ENCODE results near the gene TSPAN17.

TSPAN17 gene

GRCh38 chr5:176658007-176658599 lies 10.8 kb downstream of the TSPAN17 start:
- TF ChIP-seq POLR2AphosphoS5 (IDR thresholded peaks at IDR 0.05; ENCODE audit: low read depth, low read length) (no peak), SIN3A (IDR thresholded peaks at IDR 0.05; ENCODE audit: borderline replicate concordance, insufficient read depth, low read length) (no peak), FOXP2 (optimal IDR thresholded peaks at IDR 0.05; ENCODE audit: borderline replicate concordance, extremely low read depth, extremely low read length, insufficient read depth) (no peak), TAF1 (IDR thresholded peaks at IDR 0.05; ENCODE audit: borderline replicate concordance, insufficient read depth, low read length) (no peak)
- TF ChIP-seq, protein P1, sequence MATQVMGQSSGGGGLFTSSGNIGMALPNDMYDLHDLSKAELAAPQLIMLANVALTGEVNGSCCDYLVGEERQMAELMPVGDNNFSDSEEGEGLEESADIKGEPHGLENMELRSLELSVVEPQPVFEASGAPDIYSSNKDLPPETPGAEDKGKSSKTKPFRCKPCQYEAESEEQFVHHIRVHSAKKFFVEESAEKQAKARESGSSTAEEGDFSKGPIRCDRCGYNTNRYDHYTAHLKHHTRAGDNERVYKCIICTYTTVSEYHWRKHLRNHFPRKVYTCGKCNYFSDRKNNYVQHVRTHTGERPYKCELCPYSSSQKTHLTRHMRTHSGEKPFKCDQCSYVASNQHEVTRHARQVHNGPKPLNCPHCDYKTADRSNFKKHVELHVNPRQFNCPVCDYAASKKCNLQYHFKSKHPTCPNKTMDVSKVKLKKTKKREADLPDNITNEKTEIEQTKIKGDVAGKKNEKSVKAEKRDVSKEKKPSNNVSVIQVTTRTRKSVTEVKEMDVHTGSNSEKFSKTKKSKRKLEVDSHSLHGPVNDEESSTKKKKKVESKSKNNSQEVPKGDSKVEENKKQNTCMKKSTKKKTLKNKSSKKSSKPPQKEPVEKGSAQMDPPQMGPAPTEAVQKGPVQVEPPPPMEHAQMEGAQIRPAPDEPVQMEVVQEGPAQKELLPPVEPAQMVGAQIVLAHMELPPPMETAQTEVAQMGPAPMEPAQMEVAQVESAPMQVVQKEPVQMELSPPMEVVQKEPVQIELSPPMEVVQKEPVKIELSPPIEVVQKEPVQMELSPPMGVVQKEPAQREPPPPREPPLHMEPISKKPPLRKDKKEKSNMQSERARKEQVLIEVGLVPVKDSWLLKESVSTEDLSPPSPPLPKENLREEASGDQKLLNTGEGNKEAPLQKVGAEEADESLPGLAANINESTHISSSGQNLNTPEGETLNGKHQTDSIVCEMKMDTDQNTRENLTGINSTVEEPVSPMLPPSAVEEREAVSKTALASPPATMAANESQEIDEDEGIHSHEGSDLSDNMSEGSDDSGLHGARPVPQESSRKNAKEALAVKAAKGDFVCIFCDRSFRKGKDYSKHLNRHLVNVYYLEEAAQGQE (IDR thresholded peaks at IDR 0.05; ENCODE audit: insufficient read depth in 1 of 2, low read depth in 2 of 2, low read length in 2 of 2) = no peak

DNA sequence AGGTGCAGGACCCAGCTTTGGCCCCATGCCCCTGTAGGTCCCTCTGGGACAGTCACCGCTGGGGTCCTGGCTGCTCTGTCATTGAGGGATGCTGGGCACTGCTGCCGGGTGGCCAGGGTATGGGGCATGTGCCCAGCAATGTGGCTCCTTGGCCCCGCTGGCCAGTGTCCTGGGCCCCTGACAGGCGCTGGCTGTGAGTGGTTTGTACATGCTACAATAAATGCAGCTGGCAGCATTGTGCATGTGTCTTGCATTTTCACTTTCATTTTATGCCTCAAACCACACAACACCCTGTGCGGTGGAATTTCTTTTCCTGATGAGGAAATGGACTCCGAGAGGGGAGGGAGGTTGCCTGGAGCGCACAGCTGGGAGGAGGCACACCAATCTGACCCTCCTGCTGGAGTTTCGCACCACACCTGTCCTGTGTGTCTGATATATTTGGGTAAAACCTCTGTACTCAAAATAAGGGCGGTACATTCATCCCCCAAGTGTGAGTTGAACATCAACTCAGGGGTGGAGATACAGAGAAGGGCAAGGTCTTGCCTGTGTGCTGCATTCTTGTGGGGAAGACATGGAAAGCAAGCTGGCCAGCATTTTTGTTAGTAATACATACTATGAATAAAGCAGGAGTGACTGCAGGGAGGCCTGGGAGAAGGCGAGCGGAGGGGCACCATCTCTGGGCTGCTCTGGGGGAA lies 11.7 kb downstream of the TSPAN17 start:
- TF ChIP-seq POLR2AphosphoS5 (IDR thresholded peaks at IDR 0.05; ENCODE audit: low read depth, low read length) (no peak), TAF1 (IDR thresholded peaks at IDR 0.05; ENCODE audit: borderline replicate concordance, insufficient read depth, low read length) (no peak), SIN3A (IDR thresholded peaks at IDR 0.05; ENCODE audit: borderline replicate concordance, insufficient read depth, low read length) (no peak), FOXP2 (optimal IDR thresholded peaks at IDR 0.05; ENCODE audit: borderline replicate concordance, extremely low read depth, extremely low read length, insufficient read depth) (no peak)
- TF ChIP-seq, protein P1 (IDR thresholded peaks at IDR 0.05; ENCODE audit: insufficient read depth in 1 of 2, low read depth in 2 of 2, low read length in 2 of 2) = no peak

DNA sequence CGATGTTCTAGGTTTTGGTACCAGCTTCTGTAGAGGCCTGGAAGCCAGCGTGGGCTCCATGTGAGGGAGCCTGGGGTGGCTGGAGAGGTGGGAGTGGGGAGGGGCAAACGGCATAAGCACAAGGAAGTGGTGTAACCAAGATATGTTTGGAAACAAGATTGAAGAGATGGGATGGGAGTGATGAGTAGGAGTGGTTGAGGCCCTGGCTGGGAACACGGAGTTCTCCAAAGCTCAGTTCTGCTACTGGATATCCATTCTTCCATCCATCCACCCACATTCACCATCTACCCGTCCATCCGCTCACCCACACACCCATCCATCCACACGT lies 12.2 kb downstream of the TSPAN17 start:
- TF ChIP-seq TAF1 (IDR thresholded peaks at IDR 0.05; ENCODE audit: borderline replicate concordance, insufficient read depth, low read length) (no peak), FOXP2 (optimal IDR thresholded peaks at IDR 0.05; ENCODE audit: borderline replicate concordance, extremely low read depth, extremely low read length, insufficient read depth) (no peak), POLR2AphosphoS5 (IDR thresholded peaks at IDR 0.05; ENCODE audit: low read depth, low read length) (no peak), SIN3A (IDR thresholded peaks at IDR 0.05; ENCODE audit: borderline replicate concordance, insufficient read depth, low read length) (no peak)
- TF ChIP-seq, protein P1 (IDR thresholded peaks at IDR 0.05; ENCODE audit: insufficient read depth in 1 of 2, low read depth in 2 of 2, low read length in 2 of 2) = no peak

- TF ChIP-seq, protein P1 (IDR thresholded peaks at IDR 0.05; ENCODE audit: insufficient read depth in 1 of 2, low read depth in 2 of 2, low read length in 2 of 2) = no peak
- TF ChIP-seq FOXP2 (optimal IDR thresholded peaks at IDR 0.05; ENCODE audit: borderline replicate concordance, extremely low read depth, extremely low read length, insufficient read depth) (no peak), TAF1 (IDR thresholded peaks at IDR 0.05; ENCODE audit: borderline replicate concordance, insufficient read depth, low read length) (no peak), SIN3A (IDR thresholded peaks at IDR 0.05; ENCODE audit: borderline replicate concordance, insufficient read depth, low read length) (no peak), POLR2AphosphoS5 (IDR thresholded peaks at IDR 0.05; ENCODE audit: low read depth, low read length) (no peak)
Measured at GRCh38 chr5:176659860-176660461, 12.7 kb downstream of the TSPAN17 start.

All from PFSK-1 (cell line).